T47D (cell line): ENCODE measurements around the gene RUFY1.

Experiments
- DNase-seq, 2 experiments: peaks; one replicate each; pipeline versions ENCODE4 v3.0.0 to v3.0.0-alpha.2; 2011 to 2012; ENCODE audit warnings: low read depth in 1 of 2, low spot score in 1 of 2
- JUND ChIP-seq: IDR thresholded peaks from 2 replicates; pipeline ENCODE4 v1.6.1; 2012; ENCODE audit warnings: low read depth
- in situ Hi-C: cut with HindIII; loops from 2 replicates; pipeline ENCODE4 v1.10.0; 2016; ENCODE audit warnings: low sequenced_read_pairs, low pct_unique_long_range_greater_than_20kb

RUFY1 gene

GRCh38 chr5:179559284-179560252, 9.2 kb downstream of the RUFY1 start:
- TF ChIP-seq JUND: no peak
- peak; percentile 98 to 99 for DNase-seq
- in situ Hi-C loops: no loop called here

- TF ChIP-seq JUND: no peak
- in situ Hi-C loops: no loop called here
- no peak for DNase-seq
Measured at GRCh38 chr5:179564526-179564925, 14.2 kb downstream of the RUFY1 start.

GRCh38 chr5:179568721-179569120, 18.4 kb downstream of the RUFY1 start:
- no peak for TF ChIP-seq JUND
- in situ Hi-C loops: no loop called here
- DNase-seq: no peak

DNA sequence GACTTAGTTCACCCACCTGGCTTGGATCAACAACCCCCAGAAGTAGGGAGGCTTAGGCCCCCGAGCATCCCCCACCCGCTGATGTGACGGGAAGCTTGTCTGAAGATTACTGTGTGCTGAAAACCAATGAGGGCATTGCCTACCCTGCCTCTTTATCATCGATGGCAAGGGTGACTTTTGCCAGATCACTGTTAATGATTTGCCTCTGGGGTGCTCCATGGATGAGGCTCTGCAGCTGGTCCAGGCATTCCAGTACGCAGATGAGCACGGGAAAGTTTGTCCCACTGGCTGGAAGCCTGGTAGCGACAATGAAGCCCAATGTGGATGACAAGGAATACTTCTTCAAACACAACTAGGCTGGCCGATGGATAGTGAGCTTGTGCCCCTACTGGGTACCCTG, 22.0 kb downstream of the RUFY1 start:
- in situ Hi-C loops: no loop called here
- TF ChIP-seq JUND: no peak
- DNase-seq: no peak

GRCh38 chr5:179577286-179577960, 27.1 kb downstream of the RUFY1 start:
- in situ Hi-C loops: no loop called here
- no peak for DNase-seq
- TF ChIP-seq JUND: no peak

- TF ChIP-seq JUND: no peak
- in situ Hi-C loops: no loop called here
- no peak for DNase-seq
Measured at GRCh38 chr5:179585941-179586401, 35.6 kb downstream of the RUFY1 start.

GRCh38 chr5:179588166-179588565, 37.8 kb downstream of the RUFY1 start:
- no peak for TF ChIP-seq JUND
- DNase-seq: peak in 1 of 2 experiments; percentile 43
- in situ Hi-C loops: no loop called here

DNA sequence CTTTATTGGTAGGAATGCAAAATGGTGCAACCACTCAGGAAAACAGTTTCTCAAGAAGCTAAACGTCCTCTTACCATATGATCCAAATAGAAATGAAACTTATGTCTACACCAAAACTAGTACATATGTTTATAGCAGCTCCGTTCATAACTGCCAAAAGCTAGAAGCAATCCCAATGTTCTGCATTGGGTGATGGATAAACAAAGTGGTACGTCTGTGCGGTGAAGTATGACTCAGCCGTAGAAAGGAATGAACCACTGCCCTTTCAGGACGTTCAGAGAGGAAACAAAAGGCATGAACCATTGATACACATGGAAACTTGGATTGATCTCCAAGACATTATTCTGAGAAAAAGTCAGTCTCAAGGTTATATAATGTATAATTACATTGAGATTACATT, 45.6 kb downstream of the RUFY1 start:
- in situ Hi-C loops: no loop called here
- TF ChIP-seq JUND: no peak
- DNase-seq: no peak

GRCh38 chr5:179596421-179596820, 46.1 kb downstream of the RUFY1 start:
- no peak for TF ChIP-seq JUND
- in situ Hi-C loops: no loop called here
- no peak for DNase-seq

DNA sequence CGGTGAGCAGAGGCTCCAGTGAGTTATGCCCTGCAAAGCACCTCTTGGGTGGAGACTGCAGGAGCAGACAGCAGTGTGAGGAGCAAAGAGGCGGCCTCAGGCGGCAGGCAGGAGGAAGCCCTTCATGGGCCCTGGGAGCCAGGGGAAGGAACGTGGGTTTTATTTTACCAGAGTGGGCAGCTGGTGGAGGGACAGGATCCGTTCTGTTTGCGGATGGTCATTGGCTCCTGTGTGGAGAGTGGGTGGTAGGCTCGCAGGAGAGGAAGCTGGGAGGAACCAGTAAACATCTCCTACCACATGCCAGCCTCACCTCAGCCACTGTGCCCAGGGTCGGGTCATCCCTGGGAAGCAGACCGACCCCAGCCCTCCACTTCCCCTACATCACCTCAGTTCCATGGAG, 48.7 kb downstream of the RUFY1 start:
- TF ChIP-seq JUND: no peak
- in situ Hi-C loops: no loop called here
- no peak for DNase-seq

- in situ Hi-C loops: no loop called here
- DNase-seq: no peak
- TF ChIP-seq JUND: no peak
Measured at GRCh38 chr5:179599566-179599965, 49.2 kb downstream of the RUFY1 start.

DNA sequence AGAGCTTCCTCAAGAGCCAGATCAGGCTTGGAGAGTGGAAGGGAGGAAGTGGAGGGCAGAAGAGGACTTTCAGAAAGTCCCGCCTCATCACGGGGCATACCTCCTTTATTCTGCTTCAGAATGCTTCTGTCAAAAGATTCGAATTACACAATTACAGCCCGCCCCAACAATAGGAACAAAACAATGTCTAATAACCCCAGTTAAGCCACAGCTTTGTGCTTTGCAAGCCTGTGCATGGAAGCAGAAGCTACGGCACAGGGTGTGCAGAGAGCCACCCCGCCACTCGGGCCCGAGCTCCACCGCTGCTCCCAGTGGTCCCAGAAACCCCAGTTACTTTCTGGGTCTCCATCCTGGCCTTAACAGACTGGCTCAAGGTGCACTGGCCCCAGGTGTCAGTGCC, 49.6 kb downstream of the RUFY1 start:
- in situ Hi-C loops: no loop called here
- DNase-seq: no peak
- no peak for TF ChIP-seq JUND
